T-cell (primary cell): Measurements from ENCODE around the gene CXCR5. TPM values are rescaled to one million over a fixed set of nuclear protein-coding genes. Genes with fewer than 3 reads are reported as not detected.

Source experiments
- ATAC-seq, 4 experiments: fragments of 200-7000 bp in 3 of 4; fragments of 150-1000 bp in 1 of 4; cut with Tn5 transposase; replicated peaks in 1 of 4; 1 replicate in 3 of 4; 2 replicates in 1 of 4; pipeline ENCODE4 v1.10.0; 2021; ENCODE audit warnings: moderate library complexity in 3 of 4, mild to moderate bottlenecking in 2 of 4, moderate number of reproducible peaks in 1 of 4
- CTCF ChIA-PET, 2 donors: fragments of 300-600 bp; sonication (Branson Sonifier 250); formaldehyde crosslinking; loops; one replicate each; lab custom pipeline; 2022; ENCODE audit warnings: antibody characterized with exemption in 2 of 2; lab: Charles Lee
- POLR2A ChIA-PET, 2 donors: fragments of 300-600 bp; sonication (Branson Sonifier 250); formaldehyde crosslinking; loops; one replicate each; lab custom pipeline; 2022; ENCODE audit warnings: antibody characterized with exemption in 2 of 2; lab: Charles Lee
- DNase-seq, 35 experiments: peaks; one replicate each; pipeline versions ENCODE4 v3.0.0 to v3.0.0-alpha.2; 2013 to 2023
- H3K27ac ChIP-seq: one replicate; pipeline ENCODE4 v1.5.1; 2013; ENCODE audit warnings: low read length
- H3K27me3 ChIP-seq, 2 experiments: replicated peaks in 1 of 2; 1 replicate in 1 of 2; 2 replicates in 1 of 2; pipeline versions ENCODE4 v1.6.1 to v1.7.0; 2013; ENCODE audit warnings: low read length in 1 of 2, mixed read lengths in 1 of 2; ENCODE audit not compliant: control insufficient read depth in 2 of 2, insufficient read depth in 2 of 2; ENCODE audit errors: extremely low read depth in 1 of 2
- H3K36me3 ChIP-seq, 2 donors: 1 replicate in 1 of 2; 2 replicates in 1 of 2; pipeline versions ENCODE4 v1.6.1 to v1.7.0; 2013; ENCODE audit warnings: low read length in 1 of 2; ENCODE audit not compliant: control insufficient read depth in 2 of 2, insufficient read depth in 1 of 2; ENCODE audit errors: extremely low read depth in 1 of 2
- H3K4me1 ChIP-seq, 2 experiments: 1 replicate in 1 of 2; 2 replicates in 1 of 2; pipeline versions ENCODE4 v1.6.1 to v1.7.0; 2013; ENCODE audit warnings: low read length in 2 of 2, mixed read lengths in 1 of 2; ENCODE audit not compliant: insufficient read depth in 2 of 2, control insufficient read depth in 1 of 2; ENCODE audit errors: extremely low read depth in 1 of 2
- H3K4me3 ChIP-seq, 2 donors: 1 replicate in 1 of 2; 2 replicates in 1 of 2; pipeline versions ENCODE4 v1.5.1 to v1.7.0; 2013; ENCODE audit warnings: mild to moderate bottlenecking in 2 of 2, low read length in 1 of 2, moderate library complexity in 1 of 2; ENCODE audit not compliant: control insufficient read depth in 1 of 2; ENCODE audit errors: extremely low read depth in 1 of 2
- H3K9me3 ChIP-seq: 2 replicates; pipeline ENCODE4 v1.7.0; 2013
- H3K27ac Mint-ChIP-seq, 2 donors: one replicate each; pipeline ENCODE4 v1.8.0; 2020 to 2021; ENCODE audit warnings: mild to moderate bottlenecking in 2 of 2, mixed read lengths in 2 of 2
- H3K27me3 Mint-ChIP-seq, 2 donors: one replicate each; pipeline ENCODE4 v1.8.0; 2021 to 2022; ENCODE audit warnings: mixed read lengths in 2 of 2
- H3K36me3 Mint-ChIP-seq: one replicate; pipeline ENCODE4 v1.8.0; 2021; ENCODE audit warnings: mixed read lengths
- H3K4me1 Mint-ChIP-seq, 3 donors: one replicate each; pipeline ENCODE4 v1.8.0; 2020 to 2022; ENCODE audit warnings: mixed read lengths in 3 of 3, mild to moderate bottlenecking in 1 of 3
- H3K4me3 Mint-ChIP-seq, 3 donors: one replicate each; pipeline ENCODE4 v1.8.0; 2020 to 2022; ENCODE audit warnings: mild to moderate bottlenecking in 3 of 3, mixed read lengths in 3 of 3, moderate library complexity in 3 of 3
- H3K9me3 Mint-ChIP-seq, 3 donors: one replicate each; pipeline ENCODE4 v1.8.0; 2020 to 2022; ENCODE audit warnings: mixed read lengths in 3 of 3
- WGBS: methylation state at CpG from one replicate; pipeline ENCODE4 v1.1.5; 2013; ENCODE audit warnings: missing lambda C conversion rate; ENCODE audit not compliant: insufficient coverage; 5-methylcytosine and 5-hydroxymethylcytosine counted together
- total RNA-seq, 35 experiments: library from RNA in 6 of 35; stranded (reverse) in 6 of 35; fragments of 120-200 nt in 1 of 35; gene quantifications; one replicate each; pipeline versions ENCODE4 v1.2.1 to v1.2.4 and lab custom pipeline; 2013 to 2026

CXCR5 gene
- total RNA-seq, 5 donors from 2014 or later (not counting 1 experiment from before 2014, with no cell fraction given): 4.7 to 10.6 (median 6.3) TPM

GRCh38 chr11:118928101-118928869, 44.6 kb downstream of the CXCR5 start:
- peak overlapping the region; percentile 92 to 94 (median 93) for H3K4me3 Mint-ChIP-seq
- ChIA-PET POLR2A (interaction anchor here (1.0 to 3.2 kb wide), 2 partner anchors 10 to 15 kb away, joined by 4 to 13 read pairs; no protein-coding TSS in a partner anchor), CTCF (interaction anchor here (0.6 to 0.7 kb wide), 2 partner anchors 31 to 1935 kb away, joined by 3 to 6 read pairs; no protein-coding TSS in a partner anchor)
- H3K4me3 ChIP-seq: peak overlapping the region; percentile 79 to 86
- peaks cover 24 to 56% of the 10 kb centered on the region in 2 experiments for H3K4me1 ChIP-seq
- 0% methylated on average over 11 of the region's 32 CpGs for WGBS
- H3K9me3 Mint-ChIP-seq: no peaks in the 10 kb centered on the region
- ATAC-seq (peak; percentile 58 to 73 (median 64)), DNase-seq (peak; percentile 89 to 99 (median 97))
- H3K36me3 Mint-ChIP-seq: peaks cover 13% of the 10 kb centered on the region
- H3K27ac ChIP-seq: peak overlapping the region; percentile 99
- H3K4me1 Mint-ChIP-seq: peaks cover 41 to 55% (median 50%) of the 10 kb centered on the region in 3 donors
- H3K27me3 Mint-ChIP-seq: no peaks in the 10 kb centered on the region
- H3K27me3 ChIP-seq: no peaks in the 10 kb centered on the region
- peak overlapping the region; percentile 98 to 99 for H3K27ac Mint-ChIP-seq
- H3K9me3 ChIP-seq: no peaks in the 10 kb centered on the region
- peaks cover 0 to 3% of the 10 kb centered on the region in 2 donors for H3K36me3 ChIP-seq

GRCh38 chr11:118928870-118929500, 45.3 kb downstream of the CXCR5 start:
- H3K4me3 ChIP-seq: peak overlapping the region; percentile 79 to 86
- Mint-ChIP-seq H3K36me3 (peaks cover 6% of the 10 kb centered on the region), H3K9me3 (no peaks in the 10 kb centered on the region), H3K4me1 (peaks cover 42 to 55% (median 50%) of the 10 kb centered on the region in 3 donors), H3K27ac (peak overlapping the region; percentile 98 to 99), H3K27me3 (no peaks in the 10 kb centered on the region), H3K4me3 (peak overlapping the region; percentile 92 to 94 (median 93))
- DNase-seq (peak in 4 of 35 experiments; percentile 33 to 49 (median 44)), ATAC-seq (peak; percentile 1 to 7 (median 4))
- POLR2A ChIA-PET: interaction anchor here (1.0 to 3.2 kb wide), 3 partner anchors 10 to 17 kb away, joined by 4 to 13 read pairs (median 5); no protein-coding TSS in a partner anchor
- CTCF ChIA-PET: interaction anchor here in 1 of 2 donors (0.6 to 2.5 kb wide), 6 partner anchors 16 to 1936 kb away, joined by 4 to 21 read pairs (median 6); partner anchors contain the start of gene SLC37A4
- H3K27ac ChIP-seq: peak overlapping the region; percentile 99
- peaks cover 0 to 3% of the 10 kb centered on the region in 2 donors for H3K36me3 ChIP-seq
- no peaks in the 10 kb centered on the region for H3K9me3 ChIP-seq
- peaks cover 23 to 50% of the 10 kb centered on the region in 2 experiments for H3K4me1 ChIP-seq
- 0% methylated on average over 14 of the region's 26 CpGs for WGBS
- no peaks in the 10 kb centered on the region for H3K27me3 ChIP-seq

GRCh38 chr11:118929501-118930093, 45.9 kb downstream of the CXCR5 start:
- peak overlapping the region; percentile 99 for H3K27ac ChIP-seq
- H3K4me3 Mint-ChIP-seq: peak overlapping the region; percentile 92 to 94 (median 93)
- H3K27ac Mint-ChIP-seq: peak overlapping the region; percentile 94 to 95
- peaks cover 0 to 3% of the 10 kb centered on the region in 2 donors for H3K36me3 ChIP-seq
- no peaks in the 10 kb centered on the region for H3K9me3 ChIP-seq
- ATAC-seq: peak; percentile 20 to 34 (median 34)
- H3K27me3 Mint-ChIP-seq: no peaks in the 10 kb centered on the region
- ChIA-PET CTCF (interaction anchor here (0.5 to 2.5 kb wide), 21 partner anchors 15 to 260 kb away, joined by 3 to 21 read pairs (median 4); partner anchors contain the start of genes DDX6 (in 1 of the 2), SLC37A4 (in 1 of the 2), UPK2 (in 1 of the 2) and VPS11 (in 1 of the 2)), POLR2A (interaction anchor here (0.6 to 3.2 kb wide), 13 partner anchors 9 to 329 kb away, joined by 3 to 15 read pairs (median 5); partner anchors contain the start of gene DDX6 (in 1 of the 2))
- H3K4me3 ChIP-seq: peak overlapping the region; percentile 67 to 79
- peaks cover 23 to 50% of the 10 kb centered on the region in 2 experiments for H3K4me1 ChIP-seq
- H3K36me3 Mint-ChIP-seq: peaks cover under 1% of the 10 kb centered on the region
- H3K9me3 Mint-ChIP-seq: no peaks in the 10 kb centered on the region
- no peaks in the 10 kb centered on the region for H3K27me3 ChIP-seq
- WGBS: 0% methylated on average over 13 of the region's 26 CpGs
- peaks cover 42 to 54% (median 50%) of the 10 kb centered on the region in 3 donors for H3K4me1 Mint-ChIP-seq
- DNase-seq: peak; percentile 68 to 89 (median 79)

GRCh38 chr11:118930094-118930712, 46.5 kb downstream of the CXCR5 start:
- H3K36me3 ChIP-seq: peaks cover 0 to 3% of the 10 kb centered on the region in 2 donors
- H3K27ac Mint-ChIP-seq: peak overlapping the region; percentile 94 to 95
- peaks cover 42 to 54% (median 51%) of the 10 kb centered on the region in 3 donors for H3K4me1 Mint-ChIP-seq
- no peaks in the 10 kb centered on the region for H3K9me3 ChIP-seq
- H3K9me3 Mint-ChIP-seq: no peaks in the 10 kb centered on the region
- peak overlapping the region; percentile 99 for H3K27ac ChIP-seq
- H3K4me3 Mint-ChIP-seq: peak overlapping the region; percentile 92 to 94 (median 93)
- no peaks in the 10 kb centered on the region for H3K27me3 ChIP-seq
- ATAC-seq (peak; percentile 10 to 22 (median 10)), DNase-seq (peak; percentile 67 to 92 (median 79))
- ChIA-PET CTCF (interaction anchor here (0.6 to 2.5 kb wide), 25 partner anchors 8 to 259 kb away, joined by 3 to 21 read pairs (median 4); partner anchors contain the start of genes DDX6 (in 1 of the 2), SLC37A4 (in 1 of the 2), UPK2 (in 1 of the 2) and VPS11 (in 1 of the 2)), POLR2A (interaction anchor here (0.6 to 3.2 kb wide), 14 partner anchors 9 to 330 kb away, joined by 3 to 15 read pairs (median 5); partner anchors contain the start of gene DDX6 (in 1 of the 2))
- under 1% methylated on average over 14 of the region's 20 CpGs for WGBS
- H3K36me3 Mint-ChIP-seq: no peaks in the 10 kb centered on the region
- H3K4me1 ChIP-seq: peaks cover 23 to 50% of the 10 kb centered on the region in 2 experiments
- peak overlapping the region; percentile 60 to 79 for H3K4me3 ChIP-seq
- no peaks in the 10 kb centered on the region for H3K27me3 Mint-ChIP-seq

- Histone ChIP-seq H3K4me1 (peaks cover 23 to 43% of the 10 kb centered on the region in 2 experiments), H3K4me3 (no peak overlapping the region), H3K36me3 (peaks cover 0 to 3% of the 10 kb centered on the region in 2 donors), H3K27ac (peak overlapping the region; percentile 99), H3K27me3 (no peaks in the 10 kb centered on the region), H3K9me3 (no peaks in the 10 kb centered on the region)
- Mint-ChIP-seq H3K4me3 (no peak overlapping the region), H3K36me3 (no peaks in the 10 kb centered on the region), H3K27ac (peak overlapping the region; percentile 94 to 95), H3K4me1 (peaks cover 38 to 48% (median 48%) of the 10 kb centered on the region in 3 donors), H3K27me3 (no peaks in the 10 kb centered on the region), H3K9me3 (no peaks in the 10 kb centered on the region)
- ChIA-PET CTCF (interaction anchor here (0.7 to 2.5 kb wide), 5 partner anchors 16 to 180 kb away, joined by 3 to 21 read pairs (median 5); no protein-coding TSS in a partner anchor), POLR2A (interaction anchor here in 1 of 2 donors (0.5 to 1.3 kb wide), 2 partner anchors 61 to 146 kb away, joined by 5 to 8 read pairs; no protein-coding TSS in a partner anchor)
- DNase-seq (no peak), ATAC-seq (no peak)
These were observed 47.9 kb downstream of the CXCR5 start for GRCh38 chr11:118931571-118931970.
